Naive thymus-derived CD8-positive, alpha-beta T cell (primary cell): Measurements from ENCODE around the gene SLC9A1. TPM values are rescaled to one million over a fixed set of nuclear protein-coding genes. Genes with fewer than 3 reads are reported as not detected.
A peak's percentile ranks its signal among the peaks of the same experiment; 100 is the strongest.

Experiments used
- ATAC-seq, 2 donors: fragments of 150-1000 bp; cut with Tn5 transposase in 1 of 2; sonication (Bioruptor Pico), chemical (Tn5 transposase) in 1 of 2; 1 replicate in 1 of 2; 2 replicates in 1 of 2; pipeline ENCODE4 v1.10.0; 2021; ENCODE audit warnings: mild to moderate bottlenecking in 2 of 2, moderate library complexity in 2 of 2
- POLR2A ChIA-PET: fragments of 350-600 bp; sonication (Branson Sonifier 250); formaldehyde crosslinking; loops from one replicate; lab custom pipeline; 2021; ENCODE audit warnings: antibody characterized with exemption; lab: Charles Lee
- DNase-seq, 10 donors: peaks; one replicate each; pipeline versions ENCODE4 v3.0.0 to v3.0.0-alpha.2; 2020 to 2022
- H3K27ac Mint-ChIP-seq, 10 donors: one replicate each; pipeline ENCODE4 v1.8.0; 2020 to 2022; ENCODE audit warnings: mild to moderate bottlenecking in 10 of 10, mixed read lengths in 10 of 10, moderate library complexity in 4 of 10, inconsistent platforms in 1 of 10
- H3K27me3 Mint-ChIP-seq, 5 donors: one replicate each; pipeline ENCODE4 v1.8.0; 2021 to 2022; ENCODE audit warnings: mixed read lengths in 5 of 5
- H3K36me3 Mint-ChIP-seq, 3 donors: one replicate each; pipeline ENCODE4 v1.8.0; 2020 to 2022; ENCODE audit warnings: mixed read lengths in 3 of 3, mild to moderate bottlenecking in 2 of 3, inconsistent platforms in 1 of 3
- H3K4me1 Mint-ChIP-seq, 4 donors: one replicate each; pipeline ENCODE4 v1.8.0; 2021 to 2022; ENCODE audit warnings: mixed read lengths in 4 of 4
- H3K4me3 Mint-ChIP-seq, 10 donors: one replicate each; pipeline ENCODE4 v1.8.0; 2020 to 2022; ENCODE audit warnings: mild to moderate bottlenecking in 10 of 10, mixed read lengths in 10 of 10, moderate library complexity in 6 of 10, inconsistent platforms in 1 of 10
- H3K9me3 Mint-ChIP-seq, 9 donors: one replicate each; pipeline ENCODE4 v1.8.0; 2020 to 2022; ENCODE audit warnings: mixed read lengths in 9 of 9, mild to moderate bottlenecking in 3 of 9, inconsistent platforms in 1 of 9, moderate library complexity in 1 of 9
- polyA plus RNA-seq, 3 donors: library from polyadenylated mRNA; unstranded; fragments of 300-500 nt; fragmentation: Illumina TruSeq; gene quantifications; one replicate each; pipeline ENCODE4 v1.2.3, GENCODE V29; 2021
- total RNA-seq, 8 experiments: library from RNA in 2 of 8; stranded (reverse) in 2 of 8; gene quantifications; one replicate each; pipeline ENCODE4 v1.2.3 and lab custom pipeline; 2021 to 2026

SLC9A1 gene
- total and polyA plus RNA-seq, 5 experiments from 2014 or later, result 4.5 to 17.7 (median 14.2) TPM

GRCh38 chr1:27163093-27163492, 8.2 kb upstream of the SLC9A1 start:
- no peak for ATAC-seq
- Mint-ChIP-seq H3K36me3 (no peaks in the 10 kb centered on the region), H3K27ac (no peak overlapping the region), H3K27me3 (no peaks in the 10 kb centered on the region), H3K4me1 (peaks cover 7 to 15% (median 13%) of the 10 kb centered on the region in 4 donors), H3K4me3 (no peak overlapping the region), H3K9me3 (no peaks in the 10 kb centered on the region)
- POLR2A ChIA-PET, result interaction anchor here (1.0 kb wide), 1 partner anchor 10 kb away, joined by 3 read pairs; no protein-coding TSS in a partner anchor
- no peak for DNase-seq

GRCh38 chr1:27162090-27162489, 7.2 kb upstream of the SLC9A1 start:
- no peaks in the 10 kb centered on the region for H3K9me3 Mint-ChIP-seq
- peak overlapping the region in 8 of 10 donors; percentile 2 to 93 (median 72) for H3K27ac Mint-ChIP-seq
- DNase-seq (no peak), ATAC-seq (no peak)
- H3K4me3 Mint-ChIP-seq, result no peak overlapping the region
- no peaks in the 10 kb centered on the region for H3K27me3 Mint-ChIP-seq
- peaks cover 7 to 15% (median 13%) of the 10 kb centered on the region in 4 donors for H3K4me1 Mint-ChIP-seq
- POLR2A ChIA-PET, result interaction anchor here (0.6 kb wide), 1 partner anchor 1564 kb away, joined by 3 read pairs; no protein-coding TSS in a partner anchor
- H3K36me3 Mint-ChIP-seq, result no peaks in the 10 kb centered on the region

GRCh38 chr1:27161594-27161993, 6.7 kb upstream of the SLC9A1 start:
- peak; percentile 54 to 96 for ATAC-seq
- no peaks in the 10 kb centered on the region for H3K9me3 Mint-ChIP-seq
- no peaks in the 10 kb centered on the region for H3K27me3 Mint-ChIP-seq
- POLR2A ChIA-PET, result interaction anchor here (0.7 to 1.0 kb wide), 2 partner anchors 133 to 1021 kb away, joined by 3 to 5 read pairs; no protein-coding TSS in a partner anchor
- H3K27ac Mint-ChIP-seq, result peak overlapping the region in 9 of 10 donors; percentile 63 to 93 (median 78)
- H3K4me1 Mint-ChIP-seq, result peaks cover 7 to 17% (median 13%) of the 10 kb centered on the region in 4 donors
- no peaks in the 10 kb centered on the region for H3K36me3 Mint-ChIP-seq
- peak in 2 of 10 donors; percentile 31 to 41 for DNase-seq
- peak overlapping the region in 2 of 10 donors; percentile 18 to 68 for H3K4me3 Mint-ChIP-seq

GRCh38 chr1:27157194-27157593, 2.3 kb upstream of the SLC9A1 start:
- Mint-ChIP-seq H3K27me3 (no peaks in the 10 kb centered on the region), H3K27ac (peak overlapping the region in 6 of 10 donors; percentile 53 to 92 (median 62)), H3K4me1 (peaks cover 30 to 46% (median 43%) of the 10 kb centered on the region in 4 donors), H3K9me3 (no peaks in the 10 kb centered on the region), H3K4me3 (no peak overlapping the region), H3K36me3 (no peaks in the 10 kb centered on the region)
- no peak for ATAC-seq
- no peak for DNase-seq
- POLR2A ChIA-PET, result interaction anchor here (0.5 to 5.0 kb wide), 6 partner anchors 9 to 162 kb away, joined by 3 to 92 read pairs (median 3); no protein-coding TSS in a partner anchor

- ATAC-seq (peak in 1 of 2 donors; percentile 11), DNase-seq (no peak)
- no peaks in the 10 kb centered on the region for H3K36me3 Mint-ChIP-seq
- H3K4me3 Mint-ChIP-seq, result peak overlapping the region; percentile 81 to 94 (median 90)
- no peaks in the 10 kb centered on the region for H3K9me3 Mint-ChIP-seq
- peak overlapping the region; percentile 74 to 100 (median 96) for H3K27ac Mint-ChIP-seq
- POLR2A ChIA-PET, result interaction anchor here (0.6 to 8.7 kb wide), 14 partner anchors 8 to 1801 kb away, joined by 3 to 199 read pairs (median 4); partner anchors contain the start of gene WASF2
- H3K4me1 Mint-ChIP-seq, result peaks cover 37 to 58% (median 57%) of the 10 kb centered on the region in 4 donors
- no peaks in the 10 kb centered on the region for H3K27me3 Mint-ChIP-seq
Measured at GRCh38 chr1:27154469-27154990, 395 bp downstream of the SLC9A1 start.

GRCh38 chr1:27153927-27154358, 982 bp downstream of the SLC9A1 start:
- Mint-ChIP-seq H3K4me3 (peak overlapping the region; percentile 81 to 94 (median 90)), H3K27ac (peak overlapping the region; percentile 74 to 100 (median 96)), H3K27me3 (no peaks in the 10 kb centered on the region), H3K4me1 (peaks cover 42 to 64% (median 63%) of the 10 kb centered on the region in 4 donors), H3K9me3 (no peaks in the 10 kb centered on the region), H3K36me3 (no peaks in the 10 kb centered on the region)
- POLR2A ChIA-PET, result interaction anchor here (1.5 to 8.7 kb wide), 6 partner anchors 9 to 336 kb away, joined by 3 to 199 read pairs (median 6); partner anchors contain the start of gene WASF2
- DNase-seq (no peak), ATAC-seq (no peak)

GRCh38 chr1:27153549-27153886, 1.4 kb downstream of the SLC9A1 start:
- Mint-ChIP-seq H3K4me1 (peaks cover 42 to 69% (median 67%) of the 10 kb centered on the region in 4 donors), H3K4me3 (peak overlapping the region; percentile 81 to 94 (median 90)), H3K36me3 (no peaks in the 10 kb centered on the region), H3K27ac (peak overlapping the region; percentile 74 to 100 (median 96)), H3K27me3 (no peaks in the 10 kb centered on the region), H3K9me3 (no peaks in the 10 kb centered on the region)
- ATAC-seq, result no peak
- POLR2A ChIA-PET, result interaction anchor here (1.3 to 8.7 kb wide), 6 partner anchors 8 to 337 kb away, joined by 3 to 199 read pairs (median 6); partner anchors contain the start of gene WASF2
- no peak for DNase-seq

GRCh38 chr1:27152829-27153548, 1.9 kb downstream of the SLC9A1 start:
- DNase-seq, result no peak
- POLR2A ChIA-PET, result interaction anchor here (0.7 to 8.7 kb wide), 5 partner anchors 10 to 41 kb away, joined by 3 to 199 read pairs (median 6); no protein-coding TSS in a partner anchor
- peak overlapping the region; percentile 81 to 94 (median 90) for H3K4me3 Mint-ChIP-seq
- no peaks in the 10 kb centered on the region for H3K36me3 Mint-ChIP-seq
- peaks cover 46 to 74% (median 73%) of the 10 kb centered on the region in 4 donors for H3K4me1 Mint-ChIP-seq
- peak overlapping the region; percentile 74 to 100 (median 95) for H3K27ac Mint-ChIP-seq
- no peaks in the 10 kb centered on the region for H3K27me3 Mint-ChIP-seq
- ATAC-seq, result no peak
- no peaks in the 10 kb centered on the region for H3K9me3 Mint-ChIP-seq

- Mint-ChIP-seq H3K4me3 (peak overlapping the region; percentile 81 to 94 (median 90)), H3K27me3 (no peaks in the 10 kb centered on the region), H3K27ac (peak overlapping the region; percentile 13 to 100 (median 87)), H3K4me1 (peaks cover 46 to 75% (median 74%) of the 10 kb centered on the region in 4 donors), H3K36me3 (no peaks in the 10 kb centered on the region), H3K9me3 (no peaks in the 10 kb centered on the region)
- POLR2A ChIA-PET, result interaction anchor here (0.7 to 8.7 kb wide), 4 partner anchors 11 to 40 kb away, joined by 3 to 199 read pairs (median 4); no protein-coding TSS in a partner anchor
- ATAC-seq (no peak), DNase-seq (no peak)
Measured at GRCh38 chr1:27152004-27152828, 2.7 kb downstream of the SLC9A1 start.

GRCh38 chr1:27150641-27151040, 4.3 kb downstream of the SLC9A1 start:
- Mint-ChIP-seq H3K27ac (peak overlapping the region in 4 of 10 donors; percentile 32 to 77 (median 59)), H3K4me3 (peak overlapping the region in 5 of 10 donors; percentile 5 to 58 (median 29)), H3K36me3 (peaks cover 0 to 6% (median 0%) of the 10 kb centered on the region in 3 donors), H3K9me3 (no peaks in the 10 kb centered on the region), H3K27me3 (no peaks in the 10 kb centered on the region), H3K4me1 (peaks cover 49 to 77% (median 73%) of the 10 kb centered on the region in 4 donors)
- ATAC-seq (no peak), DNase-seq (no peak)
- POLR2A ChIA-PET, result interaction anchor here (0.8 to 8.7 kb wide), 2 partner anchors 9 to 11 kb away, joined by 3 to 199 read pairs; no protein-coding TSS in a partner anchor

GRCh38 chr1:27150183-27150582, 4.7 kb downstream of the SLC9A1 start:
- no peaks in the 10 kb centered on the region for H3K27me3 Mint-ChIP-seq
- POLR2A ChIA-PET, result interaction anchor here (0.8 to 8.7 kb wide), 2 partner anchors 9 to 11 kb away, joined by 3 to 199 read pairs; no protein-coding TSS in a partner anchor
- H3K9me3 Mint-ChIP-seq, result no peaks in the 10 kb centered on the region
- peak overlapping the region in 5 of 10 donors; percentile 19 to 68 (median 34) for H3K4me3 Mint-ChIP-seq
- peak overlapping the region in 9 of 10 donors; percentile 19 to 78 (median 54) for H3K27ac Mint-ChIP-seq
- DNase-seq, result no peak
- peaks cover 46 to 73% (median 70%) of the 10 kb centered on the region in 4 donors for H3K4me1 Mint-ChIP-seq
- H3K36me3 Mint-ChIP-seq, result peaks cover 0 to 6% (median 2%) of the 10 kb centered on the region in 3 donors
- no peak for ATAC-seq
